ENCODE measurements around the gene GRB10. TPM values are rescaled to one million over a fixed set of nuclear protein-coding genes. Genes with fewer than 3 reads are reported as not detected.
A peak's percentile ranks its signal among the peaks of the same experiment; 100 is the strongest.

GRB10 gene
- total RNA-seq, 1 donor from 2014 or later = 25.4 TPM

DNA sequence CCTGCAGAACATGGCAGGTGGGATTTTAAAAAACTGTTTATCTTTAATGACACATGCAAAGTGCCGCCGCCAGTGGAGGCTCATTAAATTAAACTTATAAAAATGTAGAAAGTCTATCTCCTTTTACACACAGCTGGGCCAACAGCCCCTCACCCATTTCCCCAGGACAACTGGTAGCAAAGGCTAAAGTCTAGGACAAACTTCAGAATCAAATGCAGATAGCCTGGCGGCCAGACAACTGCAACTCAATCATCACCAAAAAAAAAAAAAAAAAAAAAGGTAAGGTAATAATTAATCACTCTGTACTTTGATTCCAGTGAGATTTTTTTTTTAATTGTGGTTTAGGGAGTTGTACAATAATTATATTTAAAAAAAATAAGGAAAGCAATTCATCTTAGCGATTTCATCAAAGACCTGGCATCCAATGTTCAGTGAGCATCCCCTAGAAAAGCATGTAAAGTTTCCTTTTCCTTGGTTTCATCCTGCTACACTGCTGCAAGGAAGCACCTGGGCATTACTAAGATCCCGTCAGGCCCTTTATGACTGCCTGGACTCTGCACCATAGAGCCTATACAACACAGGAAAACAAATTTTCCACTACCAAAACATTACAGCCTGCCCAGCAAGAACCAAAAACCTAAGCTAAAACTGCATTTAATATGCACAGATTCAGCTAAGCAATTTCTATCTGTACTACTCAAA is 98.5 kb downstream of the GRB10 start:
- ATAC-seq = no peak
- no peak for DNase-seq
- intact Hi-C loops (cut with micrococcal nuclease) = loop anchor here (10.0 kb wide), 1 partner anchor 381 kb away; no protein-coding TSS in a partner anchor

DNA sequence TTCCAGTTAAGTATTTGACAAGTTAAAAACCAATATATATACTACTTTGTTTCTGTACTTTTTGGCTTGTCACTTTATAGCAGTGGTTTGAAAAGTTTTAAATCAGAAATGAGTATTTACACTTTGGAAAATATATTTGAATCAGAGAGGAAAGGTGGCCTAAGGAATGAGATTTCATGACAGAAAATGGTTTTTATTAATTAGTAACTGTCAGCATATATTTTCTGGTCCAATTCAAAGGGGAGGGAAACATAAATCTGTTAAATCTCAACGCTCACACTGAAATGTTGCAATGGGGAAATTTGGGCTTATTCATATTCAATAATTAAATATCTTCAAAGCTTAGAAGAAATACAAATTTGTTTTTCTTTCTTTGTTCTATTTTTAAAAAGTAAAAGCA is 100.1 kb downstream of the GRB10 start:
- ATAC-seq (no peak), DNase-seq (no peak)
- intact Hi-C loops (cut with micrococcal nuclease) = loop anchor here (10.0 kb wide), 1 partner anchor 382 kb away; no protein-coding TSS in a partner anchor

DNA sequence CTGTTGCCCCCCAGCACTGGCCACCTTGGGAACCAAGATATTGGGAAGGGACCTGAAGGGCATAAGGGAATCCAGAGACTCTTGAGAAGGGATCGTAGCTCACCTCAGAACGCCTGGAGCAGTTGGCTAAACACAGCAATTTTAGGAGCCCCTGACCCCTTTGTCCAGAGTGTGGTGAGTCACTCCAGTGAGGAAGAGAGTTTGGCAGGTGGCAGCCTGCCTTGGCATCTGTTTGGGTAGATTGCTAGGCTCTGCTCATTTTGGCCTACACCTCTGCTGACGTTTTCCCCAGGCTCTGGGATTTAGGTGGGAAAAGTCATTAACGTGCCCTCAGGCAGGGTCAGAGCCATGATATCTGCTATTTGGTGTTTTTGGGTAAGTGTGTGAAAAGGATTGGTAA is 100.6 kb downstream of the GRB10 start:
- intact Hi-C loops (cut with micrococcal nuclease) = loop anchor here (10.0 kb wide), 1 partner anchor 383 kb away; no protein-coding TSS in a partner anchor
- peak; percentile 17 for ATAC-seq
- DNase-seq = no peak

DNA sequence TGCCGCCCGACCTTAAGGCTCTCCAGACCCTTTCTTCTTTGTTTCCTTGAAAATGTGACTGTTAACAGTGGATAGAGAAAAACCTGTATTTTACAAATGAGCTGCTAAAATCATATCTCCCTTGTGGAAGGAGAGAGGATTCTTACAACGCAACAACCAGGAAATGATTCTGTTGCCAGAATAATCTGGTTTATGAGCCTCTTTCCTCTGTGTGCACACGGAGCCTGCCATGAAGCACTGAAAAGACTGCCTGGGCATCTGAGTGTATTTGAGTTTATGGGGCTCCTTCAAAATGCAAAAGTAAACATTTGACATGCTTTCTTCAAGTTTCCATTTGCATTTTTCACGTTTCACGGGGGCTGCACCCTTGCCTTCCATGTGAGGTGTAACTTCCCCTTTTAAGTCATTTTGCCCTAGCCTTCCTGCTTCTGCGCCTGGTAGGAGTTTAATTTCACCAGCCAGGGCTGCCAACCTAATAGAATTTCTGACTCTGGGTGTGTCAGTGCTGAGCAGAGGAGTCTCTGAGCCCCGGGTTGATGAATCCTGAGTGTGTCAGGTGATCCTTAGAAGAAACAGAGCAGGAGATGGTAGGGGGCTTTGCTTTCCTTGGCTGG is 101.2 kb downstream of the GRB10 start:
- DNase-seq (no peak), ATAC-seq (no peak)
- intact Hi-C loops (cut with micrococcal nuclease) = loop anchor here (10.0 kb wide), 1 partner anchor 383 kb away; no protein-coding TSS in a partner anchor

DNA sequence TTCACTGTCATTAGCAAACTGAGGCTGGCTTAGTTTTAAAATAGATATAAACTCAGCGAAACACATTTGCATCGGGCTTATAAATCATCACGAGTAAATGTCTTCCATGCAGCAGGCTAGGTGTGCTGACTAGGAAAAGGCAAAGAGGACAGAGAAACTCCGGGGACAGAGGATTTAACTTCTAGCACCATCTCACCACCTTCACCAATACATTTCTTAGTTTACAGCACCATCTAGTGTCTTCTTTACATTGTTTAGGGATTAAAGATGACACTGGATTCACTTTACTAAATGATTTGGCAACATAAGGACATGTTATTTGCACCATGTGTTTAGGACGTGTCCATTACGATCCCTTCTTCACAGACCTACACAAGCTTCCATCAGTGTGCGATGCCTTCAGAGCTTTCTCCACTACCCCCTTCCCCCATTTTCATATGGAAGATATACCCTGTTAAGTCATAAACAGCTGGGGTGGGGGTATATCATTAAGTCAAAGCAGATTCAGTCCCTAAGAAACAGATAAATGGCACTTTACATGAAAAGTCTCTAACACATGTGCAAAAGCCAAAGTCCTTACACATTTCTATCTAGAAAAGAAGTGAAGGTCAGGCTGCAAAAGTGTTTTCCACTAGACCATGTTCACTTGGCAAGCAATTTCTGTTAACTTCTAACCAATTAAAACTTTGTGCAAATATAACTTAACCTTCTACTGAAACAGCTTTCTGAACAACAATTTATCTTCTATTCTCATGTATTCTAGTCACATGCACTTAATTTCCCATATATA is 103.3 kb downstream of the GRB10 start:
- intact Hi-C loops (cut with micrococcal nuclease) = loop anchor here (5.0 to 10.0 kb wide), 2 partner anchors 212 to 385 kb away; no protein-coding TSS in a partner anchor
- ATAC-seq (peak; percentile 78), DNase-seq (no peak)

DNA sequence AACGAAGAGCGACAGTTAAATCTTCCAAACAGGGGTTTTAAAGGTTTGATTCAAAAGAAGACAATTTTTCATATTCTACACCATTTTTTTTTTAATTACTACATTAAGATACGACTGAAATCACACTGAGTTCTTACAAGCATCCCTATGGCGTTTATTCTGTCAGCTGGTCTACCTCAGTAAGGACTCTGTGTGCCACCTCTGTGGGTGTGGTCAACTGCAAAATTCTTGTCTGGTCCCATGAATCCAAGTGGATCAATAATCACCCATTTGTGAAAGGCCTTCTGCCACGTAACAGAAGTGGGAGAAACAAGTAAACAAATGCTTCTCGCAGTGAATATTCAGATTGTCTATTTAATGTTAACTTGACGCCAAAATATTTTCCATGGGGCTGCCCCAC is 104.1 kb downstream of the GRB10 start:
- intact Hi-C loops (cut with micrococcal nuclease) = loop anchor here (5.0 kb wide), 1 partner anchor 211 kb away; no protein-coding TSS in a partner anchor
- DNase-seq = no peak
- no peak for ATAC-seq

DNA sequence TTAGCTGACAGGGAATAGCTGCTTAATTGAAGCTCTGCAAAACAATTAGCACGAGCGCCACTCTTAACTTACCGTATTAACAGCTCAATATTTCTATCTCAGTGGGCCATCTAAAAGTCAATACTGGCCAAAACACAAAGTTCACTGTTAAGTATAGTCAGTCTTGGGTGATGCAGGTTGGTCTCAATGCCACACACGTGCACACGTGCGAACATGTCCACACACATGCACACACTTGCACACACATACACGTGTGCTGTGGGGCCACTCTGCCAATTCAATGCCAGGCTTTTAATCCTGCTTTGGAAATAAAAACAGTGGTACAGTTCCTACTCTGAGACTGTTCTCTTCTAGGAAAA is 105.1 kb downstream of the GRB10 start:
- intact Hi-C loops (cut with micrococcal nuclease) = loop anchor here (5.0 kb wide), 1 partner anchor 210 kb away; no protein-coding TSS in a partner anchor
- DNase-seq (no peak), ATAC-seq (no peak)

DNA sequence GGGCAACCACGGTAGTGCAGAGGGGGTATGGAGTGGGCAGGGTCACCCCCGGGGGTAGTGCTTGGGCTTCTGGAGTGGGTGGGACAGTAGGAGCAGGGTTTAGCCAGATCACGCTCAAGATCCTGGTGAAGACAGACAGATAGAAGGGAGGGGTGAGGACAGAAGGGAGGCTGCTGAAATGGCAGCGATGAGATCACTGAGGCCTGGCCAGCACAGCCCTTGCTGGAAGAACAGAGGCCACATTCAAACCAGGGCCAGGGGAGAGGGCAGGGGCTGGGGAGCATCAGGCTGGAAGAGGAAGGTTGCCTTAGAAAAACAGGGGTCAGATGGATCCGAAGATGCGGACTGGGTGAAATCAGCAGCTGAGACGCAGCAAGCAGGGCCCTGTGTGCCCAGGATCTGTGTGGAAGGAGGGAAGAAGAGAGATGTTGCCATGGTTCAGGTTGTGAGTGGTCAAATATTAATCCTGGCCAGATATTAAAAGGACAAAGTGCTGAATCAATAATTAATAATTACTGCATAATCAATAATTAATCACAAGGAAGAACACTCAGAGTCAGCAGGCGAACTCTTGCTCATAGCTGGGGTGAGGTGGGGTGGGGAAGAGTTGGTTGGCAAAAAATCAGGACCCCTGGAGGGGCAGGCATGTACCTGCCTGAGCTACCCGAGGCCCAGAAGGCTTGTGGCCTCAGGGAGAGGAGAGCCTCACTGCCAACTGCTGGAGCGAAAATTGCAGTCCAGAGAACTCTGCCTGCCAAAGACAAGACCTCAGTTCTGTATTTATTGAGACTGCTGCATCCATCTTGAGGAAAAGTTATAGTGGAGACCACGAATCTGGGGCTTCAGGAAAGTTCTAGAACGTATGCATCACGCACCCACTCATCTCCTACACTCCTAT is 105.7 kb downstream of the GRB10 start:
- DNase-seq (no peak), ATAC-seq (peak; percentile 45)
- intact Hi-C loops (cut with micrococcal nuclease) = loop anchor here (5.0 kb wide), 1 partner anchor 210 kb away; no protein-coding TSS in a partner anchor

DNA sequence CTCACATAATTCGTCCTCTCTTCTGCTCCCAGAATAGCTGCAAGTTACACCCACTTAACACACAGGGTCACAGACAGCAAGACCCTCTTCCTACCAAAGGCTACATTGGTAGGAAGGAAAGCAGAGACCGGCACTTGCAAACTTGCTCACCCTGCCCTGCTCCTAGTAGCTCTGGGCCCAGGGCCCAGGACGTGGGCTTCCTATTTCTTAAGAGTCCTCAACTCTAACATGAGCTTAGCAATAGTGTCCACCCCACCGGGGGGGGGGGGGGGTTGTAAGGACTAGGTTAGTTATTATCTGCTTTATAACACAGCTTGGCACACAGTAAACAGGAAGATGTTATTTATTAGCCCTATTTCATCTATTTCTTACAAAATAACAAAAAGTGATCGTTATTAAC is 106.6 kb downstream of the GRB10 start:
- peak; percentile 12 for ATAC-seq
- no peak for DNase-seq
- intact Hi-C loops (cut with micrococcal nuclease) = loop anchor here (5.0 kb wide), 1 partner anchor 209 kb away; no protein-coding TSS in a partner anchor

DNA sequence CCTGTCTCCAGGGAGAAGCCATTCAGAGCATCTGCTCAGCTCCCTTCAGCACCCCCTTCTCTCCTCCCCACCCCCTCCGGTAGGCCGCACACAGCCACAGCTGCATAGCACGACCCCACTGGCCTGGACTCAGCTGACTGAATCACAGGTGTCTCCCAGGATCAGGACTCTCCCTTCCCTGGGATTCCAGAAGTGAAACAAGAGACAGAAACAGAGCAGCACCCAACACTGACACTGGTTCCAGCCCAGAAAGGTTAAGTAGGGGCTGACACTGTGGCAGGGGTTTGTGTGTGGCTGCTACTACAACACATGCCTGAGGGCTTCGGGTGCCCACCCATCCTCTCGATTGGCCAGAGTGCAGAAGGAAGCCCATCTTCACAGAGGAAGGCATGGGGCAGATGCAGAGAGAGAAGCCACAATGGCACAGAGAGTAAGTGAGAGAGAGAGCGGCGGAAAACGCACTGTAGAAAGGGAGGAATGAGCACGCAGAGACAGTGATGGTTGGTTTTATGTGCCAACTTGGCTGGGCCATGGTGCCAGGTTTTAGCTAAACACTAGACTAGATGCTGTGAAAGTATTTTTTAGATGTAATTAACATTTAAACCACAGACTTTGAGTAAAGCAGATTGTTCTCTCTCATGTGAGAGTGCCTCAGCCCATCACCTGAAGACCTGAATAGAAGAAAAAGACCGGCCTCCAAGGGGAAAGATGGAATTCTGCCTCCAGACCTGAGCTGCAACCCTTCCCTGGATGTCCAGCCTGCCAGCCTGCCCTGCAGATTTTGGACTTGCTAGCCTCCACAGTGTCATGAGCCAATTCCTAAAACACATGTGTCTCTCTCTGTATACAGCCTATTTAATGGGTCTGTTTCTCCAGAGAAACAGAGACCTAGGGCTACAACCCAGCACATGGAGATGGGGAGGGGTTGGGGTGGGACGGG is 107.5 kb downstream of the GRB10 start:
- ATAC-seq = peak; percentile 11
- intact Hi-C loops (cut with micrococcal nuclease) = loop anchor here (5.0 kb wide), 1 partner anchor 208 kb away; no protein-coding TSS in a partner anchor
- DNase-seq = no peak

DNA sequence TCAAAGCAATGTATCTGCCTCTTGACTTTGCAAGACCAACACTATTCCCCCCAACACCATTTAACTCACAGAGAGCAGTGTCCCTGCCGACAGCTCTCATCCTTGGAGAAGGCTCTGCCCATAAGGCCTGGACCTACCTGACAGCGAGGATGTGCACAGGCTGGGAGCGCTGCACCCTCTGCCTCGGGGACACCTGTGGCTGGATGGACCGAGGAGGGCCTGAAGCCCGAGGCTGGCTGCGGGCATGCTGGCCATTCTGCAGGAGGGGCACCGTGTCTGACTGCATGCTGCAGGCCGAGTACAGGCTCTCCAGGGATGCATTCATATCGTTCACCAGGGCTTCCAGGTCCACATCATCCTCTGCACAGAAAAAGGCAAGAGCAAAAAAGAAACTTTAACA is 108.4 kb downstream of the GRB10 start:
- ATAC-seq = no peak
- no peak for DNase-seq
- intact Hi-C loops (cut with micrococcal nuclease) = no loop called here

DNA sequence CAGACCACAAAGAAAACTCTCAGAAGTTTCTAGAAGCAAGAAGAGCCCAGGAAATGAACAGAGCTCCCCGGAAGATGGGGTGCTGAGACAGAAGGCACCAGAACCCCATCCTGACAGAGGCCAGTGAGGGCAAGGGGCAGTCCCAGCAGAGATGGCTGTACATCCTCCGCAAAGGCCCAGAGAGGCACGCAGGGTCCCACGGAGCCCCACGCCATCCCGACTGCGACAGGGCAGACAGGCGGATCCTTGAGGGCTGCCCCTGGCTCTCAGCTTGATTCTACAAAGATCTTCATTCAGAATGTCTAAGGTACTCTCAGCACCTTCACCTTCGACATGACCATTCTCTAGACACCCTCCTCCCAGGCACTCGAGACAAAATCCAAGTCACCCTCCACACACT is 109.6 kb downstream of the GRB10 start:
- intact Hi-C loops (cut with micrococcal nuclease) = no loop called here
- DNase-seq = no peak
- no peak for ATAC-seq

DNA sequence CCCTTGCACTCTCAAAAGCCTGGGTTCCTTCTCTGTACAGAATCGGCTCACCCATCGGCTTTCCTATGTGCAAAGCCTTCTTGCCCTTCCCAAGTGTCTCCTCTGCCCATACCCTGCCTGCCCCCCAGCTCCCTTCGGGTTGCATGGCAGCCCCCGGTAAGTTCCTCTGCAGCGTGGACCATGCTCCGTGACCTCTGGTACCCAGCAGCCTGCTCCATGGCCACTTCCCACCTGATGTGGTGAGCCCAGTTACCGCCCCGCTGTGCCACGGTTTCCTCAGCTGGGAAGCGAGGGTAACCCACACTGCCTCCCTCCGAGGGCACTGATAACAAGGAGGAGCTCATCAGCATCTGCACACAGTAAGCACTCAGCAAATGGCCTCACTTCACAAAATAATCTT is 110.7 kb downstream of the GRB10 start:
- intact Hi-C loops (cut with micrococcal nuclease) = no loop called here
- ATAC-seq (no peak), DNase-seq (no peak)

DNA sequence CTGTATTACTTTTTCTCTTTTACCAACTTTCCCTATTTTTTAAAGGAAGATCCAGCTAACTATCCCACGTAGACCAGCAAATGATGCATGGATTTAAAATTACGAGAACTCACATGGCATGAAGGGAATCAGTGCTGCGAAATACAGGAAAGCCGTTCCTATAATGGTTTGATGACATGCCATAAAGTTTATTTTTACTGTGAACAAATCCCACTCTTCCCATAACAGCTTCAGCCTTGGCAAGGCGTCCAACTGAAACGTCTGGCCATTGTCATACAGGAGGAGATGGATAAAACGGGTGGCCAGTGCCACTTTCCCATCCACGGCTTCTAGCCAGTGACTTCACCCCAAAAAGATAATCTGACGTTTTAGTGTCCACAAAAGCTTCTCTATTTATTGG is 111.3 kb downstream of the GRB10 start:
- intact Hi-C loops (cut with micrococcal nuclease) = no loop called here
- no peak for ATAC-seq

DNA sequence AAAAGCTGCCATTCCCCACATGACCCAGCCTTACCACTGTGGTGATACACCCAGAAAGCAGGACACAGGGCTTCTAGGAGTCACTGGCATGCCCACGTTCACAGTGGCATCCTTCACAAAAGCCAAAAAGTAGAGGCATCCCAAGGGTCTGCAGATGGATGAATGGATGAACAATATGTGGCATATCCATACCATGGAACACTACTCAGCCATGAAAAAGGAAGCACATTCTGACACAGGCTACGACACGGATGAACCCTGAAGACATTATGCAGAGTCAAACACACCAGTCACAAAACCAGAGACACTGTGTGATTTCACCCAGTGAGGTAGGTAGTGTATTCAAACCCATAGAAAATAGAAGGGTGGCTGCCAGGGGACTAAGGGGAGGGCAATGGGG is 112.8 kb downstream of the GRB10 start:
- ATAC-seq (no peak), DNase-seq (no peak)
- intact Hi-C loops (cut with micrococcal nuclease) = no loop called here

More for the DNA sequence above, 111.3 kb downstream of the GRB10 start:
- no peak for DNase-seq

DNA sequence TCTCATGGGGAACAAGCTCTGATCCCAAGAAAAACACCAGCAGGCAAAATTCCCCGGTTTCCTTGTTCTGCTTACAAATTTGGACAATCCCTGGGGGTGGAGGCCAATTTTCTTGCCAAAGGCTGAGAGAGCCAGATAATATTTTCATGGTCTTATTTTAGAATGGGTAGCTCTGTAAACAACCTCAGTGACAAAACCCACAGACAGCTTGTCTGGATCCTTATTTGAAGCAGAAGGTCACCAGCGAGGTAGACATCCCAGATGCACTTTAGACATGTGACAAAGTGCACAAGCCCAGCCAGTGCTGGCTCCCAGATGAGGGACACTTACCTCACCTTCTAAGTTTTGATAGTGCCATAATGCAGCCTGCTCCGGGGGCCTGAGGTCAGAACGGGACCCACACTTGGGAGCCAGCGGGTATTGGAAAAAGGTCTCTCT is 114.9 kb downstream of the GRB10 start:
- DNase-seq (peak; percentile 64), ATAC-seq (peak; percentile 88)
- intact Hi-C loops (cut with micrococcal nuclease) = no loop called here

DNA sequence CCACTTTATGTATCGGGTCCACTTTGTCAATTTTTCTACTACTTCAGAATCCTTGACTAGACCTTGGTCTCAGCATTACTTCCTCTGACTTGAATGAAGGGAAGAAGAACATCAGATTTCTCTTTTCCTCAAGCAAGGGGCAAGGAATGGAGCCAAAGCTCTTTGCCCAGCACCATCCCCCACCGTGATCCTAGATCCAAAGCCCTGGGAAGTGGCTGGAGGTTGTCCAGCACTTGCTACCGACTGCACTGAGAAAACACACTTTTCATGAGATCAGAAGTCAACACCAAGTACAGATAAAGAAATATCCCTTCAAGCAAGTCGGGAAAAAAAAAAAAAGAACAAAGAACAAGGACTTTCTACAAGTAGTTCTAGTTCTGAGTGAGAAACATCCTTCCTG is 115.4 kb downstream of the GRB10 start:
- peak; percentile 42 for ATAC-seq
- peak; percentile 61 for DNase-seq
- intact Hi-C loops (cut with micrococcal nuclease) = no loop called here

DNA sequence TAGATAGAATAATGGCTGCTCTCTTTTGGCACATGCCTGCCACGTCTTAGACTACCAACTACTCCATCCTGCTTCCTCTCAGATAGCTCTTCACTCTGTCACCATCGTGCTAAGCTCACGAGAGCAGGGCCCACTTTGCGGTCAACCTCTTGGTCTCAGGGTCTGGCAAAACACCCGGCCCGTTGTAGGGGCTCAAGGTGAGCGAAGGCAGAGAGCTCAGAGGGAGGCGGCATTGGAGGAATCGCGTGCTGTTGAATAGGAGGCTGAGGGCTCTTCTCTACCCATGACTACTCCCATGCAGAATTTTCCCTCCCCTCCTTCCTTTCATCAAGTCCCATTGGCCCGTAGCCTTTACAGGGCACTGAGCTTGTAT is 116.6 kb downstream of the GRB10 start:
- DNase-seq (no peak), ATAC-seq (no peak)
- intact Hi-C loops (cut with micrococcal nuclease) = no loop called here

Measured in left ventricle myocardium superior (tissue), 1 donor.